NB4 (cell line): ENCODE data around the gene KPNA4.

Experiments
- DNase-seq: peaks from one replicate; pipeline ENCODE4 v3.0.0; 2010; ENCODE audit warnings: low read depth
- H3K4me3 ChIP-seq: one replicate; pipeline ENCODE4 v1.5.1; 2011; ENCODE audit warnings: mild to moderate bottlenecking, low read depth, low read length, moderate library complexity
- MAX ChIP-seq: IDR thresholded peaks from 2 replicates; pipeline ENCODE4 v1.6.1; 2011; ENCODE audit warnings: low read depth, low read length
- MYC ChIP-seq: IDR thresholded peaks from 2 replicates; pipeline ENCODE4 v1.6.1; 2011; ENCODE audit warnings: low read depth, low read length
- POLR2A ChIP-seq: IDR thresholded peaks from 2 replicates; pipeline ENCODE4 v1.6.1; 2011; ENCODE audit warnings: mild to moderate bottlenecking; ENCODE audit not compliant: insufficient read length; ENCODE audit errors: extremely low read depth
- TF ChIP-seq, protein P1 (sequence below): IDR thresholded peaks from one replicate; pipeline ENCODE4 v1.5.1; 2012; ENCODE audit warnings: low read depth, low read length

Gene KPNA4

GRCh38 chr3:160587105-160587504 lies 21.7 kb upstream of the KPNA4 start:
- TF ChIP-seq POLR2A (no peak), MYC (no peak), MAX (no peak)
- TF ChIP-seq, protein P1, sequence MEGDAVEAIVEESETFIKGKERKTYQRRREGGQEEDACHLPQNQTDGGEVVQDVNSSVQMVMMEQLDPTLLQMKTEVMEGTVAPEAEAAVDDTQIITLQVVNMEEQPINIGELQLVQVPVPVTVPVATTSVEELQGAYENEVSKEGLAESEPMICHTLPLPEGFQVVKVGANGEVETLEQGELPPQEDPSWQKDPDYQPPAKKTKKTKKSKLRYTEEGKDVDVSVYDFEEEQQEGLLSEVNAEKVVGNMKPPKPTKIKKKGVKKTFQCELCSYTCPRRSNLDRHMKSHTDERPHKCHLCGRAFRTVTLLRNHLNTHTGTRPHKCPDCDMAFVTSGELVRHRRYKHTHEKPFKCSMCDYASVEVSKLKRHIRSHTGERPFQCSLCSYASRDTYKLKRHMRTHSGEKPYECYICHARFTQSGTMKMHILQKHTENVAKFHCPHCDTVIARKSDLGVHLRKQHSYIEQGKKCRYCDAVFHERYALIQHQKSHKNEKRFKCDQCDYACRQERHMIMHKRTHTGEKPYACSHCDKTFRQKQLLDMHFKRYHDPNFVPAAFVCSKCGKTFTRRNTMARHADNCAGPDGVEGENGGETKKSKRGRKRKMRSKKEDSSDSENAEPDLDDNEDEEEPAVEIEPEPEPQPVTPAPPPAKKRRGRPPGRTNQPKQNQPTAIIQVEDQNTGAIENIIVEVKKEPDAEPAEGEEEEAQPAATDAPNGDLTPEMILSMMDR = no peak
- H3K4me3 ChIP-seq = no peak overlapping the region
- DNase-seq = no peak

DNA sequence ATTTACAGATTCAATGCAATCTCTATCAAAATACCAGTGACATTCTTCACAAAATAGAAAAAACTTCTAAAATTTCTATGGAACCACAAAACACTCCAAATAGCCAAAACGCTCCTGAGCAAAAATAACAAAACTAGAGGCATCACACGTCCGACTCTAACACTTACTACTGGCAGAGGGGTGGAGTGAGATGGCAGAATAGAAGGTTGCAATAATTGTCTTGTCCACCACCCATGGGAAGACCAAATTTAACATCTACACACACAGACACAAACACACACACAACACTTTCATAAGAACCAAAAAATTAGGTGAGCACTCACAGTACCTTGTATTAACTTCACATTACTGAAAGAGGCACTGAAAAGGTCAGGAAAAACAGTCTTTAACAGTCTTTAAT lies 21.3 kb upstream of the KPNA4 start:
- H3K4me3 ChIP-seq = no peak overlapping the region
- DNase-seq = no peak
- TF ChIP-seq, protein P1 = no peak
- TF ChIP-seq MAX = no peak
- TF ChIP-seq POLR2A = no peak
- TF ChIP-seq MYC = no peak

DNA sequence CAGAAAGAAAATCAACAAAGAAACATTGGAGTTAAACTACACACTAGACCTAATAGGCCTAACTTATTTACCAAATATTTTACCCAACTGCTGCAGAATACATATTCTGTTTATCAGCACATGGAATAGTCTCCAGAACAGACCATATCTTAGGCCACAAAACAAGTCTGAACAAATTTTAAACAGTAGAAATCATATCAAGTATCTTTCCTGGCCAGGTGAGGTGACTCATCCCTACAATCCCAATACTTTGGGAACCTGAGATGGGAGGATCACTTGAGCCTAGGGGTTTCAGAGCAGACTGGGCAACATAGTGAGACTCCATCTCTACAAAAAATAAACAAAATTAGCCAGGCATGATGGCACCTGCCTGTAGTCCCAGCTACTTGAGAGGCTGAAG lies 18.1 kb upstream of the KPNA4 start:
- no peak overlapping the region for H3K4me3 ChIP-seq
- DNase-seq = no peak
- TF ChIP-seq POLR2A (no peak), MAX (no peak), MYC (no peak)
- TF ChIP-seq, protein P1 = no peak

GRCh38 chr3:160580938-160581337 lies 15.6 kb upstream of the KPNA4 start:
- TF ChIP-seq, protein P1 = no peak
- no peak for TF ChIP-seq POLR2A
- no peak for TF ChIP-seq MAX
- TF ChIP-seq MYC = no peak
- no peak overlapping the region for H3K4me3 ChIP-seq
- no peak for DNase-seq

DNA sequence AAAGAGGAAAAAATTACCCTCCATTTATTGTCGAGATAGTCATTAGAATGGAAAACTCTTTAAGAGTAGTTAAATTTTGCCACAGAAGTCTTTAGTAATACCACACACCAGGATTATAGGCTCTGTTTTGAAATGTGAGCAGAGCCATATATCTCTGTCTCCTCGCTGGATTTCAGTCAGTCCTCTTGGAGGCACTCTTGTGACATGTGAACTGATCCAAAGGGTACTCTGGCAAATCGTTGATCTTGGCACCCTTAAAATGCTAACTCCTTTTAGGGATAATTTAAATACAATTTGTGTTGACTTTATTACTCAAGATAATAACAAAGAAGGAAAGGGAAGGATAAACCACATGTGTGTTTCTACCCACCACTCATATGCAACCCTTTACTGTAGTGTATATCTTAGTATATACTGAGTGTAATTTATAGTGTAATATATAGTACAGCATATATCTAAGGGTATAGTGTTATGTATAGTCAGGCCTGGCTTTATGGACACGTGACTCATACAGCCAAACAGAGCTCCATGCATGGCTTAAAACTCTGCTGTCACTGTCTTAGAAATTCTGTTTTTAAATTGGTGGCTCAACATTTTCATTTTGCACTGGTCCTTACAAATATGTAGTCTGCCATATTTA lies 12.3 kb upstream of the KPNA4 start:
- TF ChIP-seq POLR2A (no peak), MAX (no peak), MYC (no peak)
- TF ChIP-seq, protein P1 = no peak
- no peak for DNase-seq
- H3K4me3 ChIP-seq = no peak overlapping the region

GRCh38 chr3:160577093-160577492 lies 11.7 kb upstream of the KPNA4 start:
- no peak for TF ChIP-seq MAX
- no peak for TF ChIP-seq POLR2A
- TF ChIP-seq, protein P1 = no peak
- TF ChIP-seq MYC = no peak
- H3K4me3 ChIP-seq = no peak overlapping the region

More at GRCh38 chr3:160577093-160577492, 11.7 kb upstream of the KPNA4 start:
- DNase-seq = no peak
